Panc1 (cell line): ENCODE data around the gene CCDC73. TPM values are rescaled to one million over a fixed set of nuclear protein-coding genes. Genes with fewer than 3 reads are reported as not detected.

Source experiments
- ATAC-seq: fragments of 200-7000 bp; cut with Tn5 transposase; 2 replicates; pipeline ENCODE4 v1.9.1; 2020; ENCODE audit warnings: mild to moderate bottlenecking, moderate library complexity
- BruUV-seq: library from RNA; stranded (reverse); fragments of 400-500 nt; replicated peaks from 2 replicates; lab custom pipeline; 2021; lab: Mats Ljungman, UMichigan
- CTCF ChIA-PET: fragments of 300-600 bp; sonication (Branson Sonifier 250); formaldehyde crosslinking; loops from one replicate; lab custom pipeline; 2022; ENCODE audit warnings: antibody characterized with exemption; lab: Charles Lee
- POLR2A ChIA-PET: fragments of 300-600 bp; sonication (Branson Sonifier 250); formaldehyde crosslinking; loops from one replicate; lab custom pipeline; 2022; ENCODE audit warnings: antibody characterized with exemption; lab: Charles Lee
- DNase-seq: peaks from one replicate; pipeline ENCODE4 v3.0.0-alpha.2; 2010; ENCODE audit warnings: low read depth, low spot score
- H3K27ac ChIP-seq: 2 replicates; pipeline ENCODE4 v1.5.1; 2011; ENCODE audit warnings: mild to moderate bottlenecking, low read length, inconsistent platforms
- H3K27me3 ChIP-seq: fragments of 200-500 bp; sonication (Bioruptor generic); 2 replicates; pipeline ENCODE4 v1.6.0; 2014; ENCODE audit warnings: low read length, inconsistent platforms; ENCODE audit not compliant: control insufficient read depth, insufficient read depth
- H3K36me3 ChIP-seq: fragments of 200-500 bp; sonication (Bioruptor generic); 2 replicates; pipeline ENCODE4 v1.5.1; 2014; ENCODE audit warnings: inconsistent platforms, mild to moderate bottlenecking, low read length, moderate library complexity; ENCODE audit not compliant: control insufficient read depth, insufficient read depth
- H3K4me1 ChIP-seq: 2 replicates; pipeline ENCODE4 v1.5.1; 2011; ENCODE audit warnings: inconsistent platforms, mild to moderate bottlenecking, low read length, moderate library complexity; ENCODE audit not compliant: control insufficient read depth, insufficient read depth
- H3K4me3 ChIP-seq, 2 experiments: 2 replicates each; pipeline ENCODE4 v1.5.1; 2011 to 2012; ENCODE audit warnings: low read depth in 2 of 2, low read length in 2 of 2, mild to moderate bottlenecking in 2 of 2, inconsistent platforms in 1 of 2, moderate library complexity in 1 of 2
- H3K9me3 ChIP-seq: fragments of 200-500 bp; sonication (Bioruptor generic); 2 replicates; pipeline ENCODE4 v1.5.1; 2014; ENCODE audit warnings: low read depth, mild to moderate bottlenecking, inconsistent platforms, low read length, moderate library complexity; ENCODE audit not compliant: control insufficient read depth, insufficient read depth
- POLR2AphosphoS5 ChIP-seq: IDR thresholded peaks from 2 replicates; pipeline ENCODE4 v1.6.1; 2012; ENCODE audit warnings: mild to moderate bottlenecking, low read depth, low read length, moderate library complexity
- SIN3A ChIP-seq: IDR thresholded peaks from 2 replicates; pipeline ENCODE4 v1.6.1; 2012; ENCODE audit warnings: low read depth, mild to moderate bottlenecking, low read length, moderate library complexity, borderline replicate concordance; ENCODE audit not compliant: insufficient read depth
- TCF7L2 ChIP-seq: IDR thresholded peaks from 2 replicates; pipeline ENCODE4 v1.6.1; 2011; ENCODE audit warnings: mild to moderate bottlenecking, low read depth, low read length, inconsistent platforms
- in situ Hi-C: cut with HindIII; loops from 2 replicates; pipeline ENCODE4 v1.10.0; 2016; ENCODE audit warnings: low sequenced_read_pairs, low pct_unique_long_range_greater_than_20kb
- intact Hi-C: fragments of 100-400 bp; cut with micrococcal nuclease; formaldehyde crosslinking; loops from one replicate; pipeline ENCODE4 v1.10.0; 2022; ENCODE audit not compliant: unreplicated experiment
- total RNA-seq: library from RNA; stranded (reverse); gene quantifications from one replicate; pipeline ENCODE4 v1.2.1, GENCODE V29; 2021; ENCODE audit not compliant: unreplicated experiment
- TF ChIP-seq, protein P1 (sequence below): fragments of 450-650 bp; IDR thresholded peaks from 2 replicates; pipeline ENCODE4 v1.5.1; 2017; ENCODE audit warnings: mild to moderate bottlenecking
- TF ChIP-seq, protein P2 (sequence below), 2 experiments: IDR thresholded peaks; 2 replicates each; pipeline ENCODE4 v1.6.1; 2011 to 2012; ENCODE audit warnings: low read depth in 2 of 2, control low read depth in 1 of 2, low read length in 1 of 2, mild to moderate bottlenecking in 1 of 2, moderate library complexity in 1 of 2; ENCODE audit not compliant: insufficient read depth in 1 of 2

CCDC73 gene
- total RNA-seq, 1 experiment from 2014 or later: not detected

GRCh38 chr11:32821517-32821916 lies 27.1 kb upstream of the CCDC73 start:
- Histone ChIP-seq H3K9me3 (no peaks in the 10 kb centered on the region), H3K36me3 (no peaks in the 10 kb centered on the region), H3K27ac (no peak overlapping the region), H3K4me3 (no peak overlapping the region), H3K4me1 (no peaks in the 10 kb centered on the region), H3K27me3 (no peaks in the 10 kb centered on the region)
- in situ Hi-C loops (no loop called here), intact Hi-C loops (no loop called here)
- no peak for DNase-seq
- ATAC-seq: no peak
- no peak for TF ChIP-seq SIN3A
- no peak for TF ChIP-seq TCF7L2
- no peak for TF ChIP-seq POLR2AphosphoS5
- TF ChIP-seq, protein P1, sequence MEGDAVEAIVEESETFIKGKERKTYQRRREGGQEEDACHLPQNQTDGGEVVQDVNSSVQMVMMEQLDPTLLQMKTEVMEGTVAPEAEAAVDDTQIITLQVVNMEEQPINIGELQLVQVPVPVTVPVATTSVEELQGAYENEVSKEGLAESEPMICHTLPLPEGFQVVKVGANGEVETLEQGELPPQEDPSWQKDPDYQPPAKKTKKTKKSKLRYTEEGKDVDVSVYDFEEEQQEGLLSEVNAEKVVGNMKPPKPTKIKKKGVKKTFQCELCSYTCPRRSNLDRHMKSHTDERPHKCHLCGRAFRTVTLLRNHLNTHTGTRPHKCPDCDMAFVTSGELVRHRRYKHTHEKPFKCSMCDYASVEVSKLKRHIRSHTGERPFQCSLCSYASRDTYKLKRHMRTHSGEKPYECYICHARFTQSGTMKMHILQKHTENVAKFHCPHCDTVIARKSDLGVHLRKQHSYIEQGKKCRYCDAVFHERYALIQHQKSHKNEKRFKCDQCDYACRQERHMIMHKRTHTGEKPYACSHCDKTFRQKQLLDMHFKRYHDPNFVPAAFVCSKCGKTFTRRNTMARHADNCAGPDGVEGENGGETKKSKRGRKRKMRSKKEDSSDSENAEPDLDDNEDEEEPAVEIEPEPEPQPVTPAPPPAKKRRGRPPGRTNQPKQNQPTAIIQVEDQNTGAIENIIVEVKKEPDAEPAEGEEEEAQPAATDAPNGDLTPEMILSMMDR: no peak
- TF ChIP-seq, protein P2, sequence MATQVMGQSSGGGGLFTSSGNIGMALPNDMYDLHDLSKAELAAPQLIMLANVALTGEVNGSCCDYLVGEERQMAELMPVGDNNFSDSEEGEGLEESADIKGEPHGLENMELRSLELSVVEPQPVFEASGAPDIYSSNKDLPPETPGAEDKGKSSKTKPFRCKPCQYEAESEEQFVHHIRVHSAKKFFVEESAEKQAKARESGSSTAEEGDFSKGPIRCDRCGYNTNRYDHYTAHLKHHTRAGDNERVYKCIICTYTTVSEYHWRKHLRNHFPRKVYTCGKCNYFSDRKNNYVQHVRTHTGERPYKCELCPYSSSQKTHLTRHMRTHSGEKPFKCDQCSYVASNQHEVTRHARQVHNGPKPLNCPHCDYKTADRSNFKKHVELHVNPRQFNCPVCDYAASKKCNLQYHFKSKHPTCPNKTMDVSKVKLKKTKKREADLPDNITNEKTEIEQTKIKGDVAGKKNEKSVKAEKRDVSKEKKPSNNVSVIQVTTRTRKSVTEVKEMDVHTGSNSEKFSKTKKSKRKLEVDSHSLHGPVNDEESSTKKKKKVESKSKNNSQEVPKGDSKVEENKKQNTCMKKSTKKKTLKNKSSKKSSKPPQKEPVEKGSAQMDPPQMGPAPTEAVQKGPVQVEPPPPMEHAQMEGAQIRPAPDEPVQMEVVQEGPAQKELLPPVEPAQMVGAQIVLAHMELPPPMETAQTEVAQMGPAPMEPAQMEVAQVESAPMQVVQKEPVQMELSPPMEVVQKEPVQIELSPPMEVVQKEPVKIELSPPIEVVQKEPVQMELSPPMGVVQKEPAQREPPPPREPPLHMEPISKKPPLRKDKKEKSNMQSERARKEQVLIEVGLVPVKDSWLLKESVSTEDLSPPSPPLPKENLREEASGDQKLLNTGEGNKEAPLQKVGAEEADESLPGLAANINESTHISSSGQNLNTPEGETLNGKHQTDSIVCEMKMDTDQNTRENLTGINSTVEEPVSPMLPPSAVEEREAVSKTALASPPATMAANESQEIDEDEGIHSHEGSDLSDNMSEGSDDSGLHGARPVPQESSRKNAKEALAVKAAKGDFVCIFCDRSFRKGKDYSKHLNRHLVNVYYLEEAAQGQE (IDR thresholded peaks at IDR 0.05; ENCODE audit: insufficient read depth in 1 of 2, low read depth in 2 of 2, low read length in 1 of 2): no peak
- no TSS peak for BruUV-seq
- ChIA-PET CTCF (no interaction called here), POLR2A (interaction anchor here (0.6 kb wide), 1 partner anchor 227 kb away, joined by 5 read pairs; no protein-coding TSS in a partner anchor)

GRCh38 chr11:32820497-32820896 lies 26.0 kb upstream of the CCDC73 start:
- ATAC-seq: no peak
- intact Hi-C loops: no loop called here
- TF ChIP-seq, protein P2 (IDR thresholded peaks at IDR 0.05; ENCODE audit: insufficient read depth in 1 of 2, low read depth in 2 of 2, low read length in 1 of 2): no peak
- TF ChIP-seq SIN3A: no peak
- TF ChIP-seq TCF7L2: no peak
- no peak for TF ChIP-seq POLR2AphosphoS5
- TF ChIP-seq, protein P1: no peak
- ChIA-PET POLR2A (no interaction called here), CTCF (no interaction called here)
- H3K4me3 ChIP-seq: no peak overlapping the region
- no peak for DNase-seq
- H3K4me1 ChIP-seq: no peaks in the 10 kb centered on the region
- no peaks in the 10 kb centered on the region for H3K9me3 ChIP-seq
- no peaks in the 10 kb centered on the region for H3K36me3 ChIP-seq
- in situ Hi-C loops: no loop called here
- H3K27me3 ChIP-seq: no peaks in the 10 kb centered on the region; the same call in 1 of the 2 replicates
- BruUV-seq: no TSS peak
- H3K27ac ChIP-seq: no peak overlapping the region
